GM15510 (cell line): Measurements from ENCODE around the gene COPS8.

ENCODE experiments used
- POLR2A ChIP-seq: IDR thresholded peaks from 3 replicates; pipeline ENCODE4 v1.6.1; 2011; ENCODE audit warnings: borderline replicate concordance; ENCODE audit not compliant: insufficient read length; ENCODE audit errors: extremely low read depth

The COPS8 gene

GRCh38 chr2:237134321-237135230 is 48.9 kb downstream of the COPS8 start:
- no peak for TF ChIP-seq POLR2A

DNA sequence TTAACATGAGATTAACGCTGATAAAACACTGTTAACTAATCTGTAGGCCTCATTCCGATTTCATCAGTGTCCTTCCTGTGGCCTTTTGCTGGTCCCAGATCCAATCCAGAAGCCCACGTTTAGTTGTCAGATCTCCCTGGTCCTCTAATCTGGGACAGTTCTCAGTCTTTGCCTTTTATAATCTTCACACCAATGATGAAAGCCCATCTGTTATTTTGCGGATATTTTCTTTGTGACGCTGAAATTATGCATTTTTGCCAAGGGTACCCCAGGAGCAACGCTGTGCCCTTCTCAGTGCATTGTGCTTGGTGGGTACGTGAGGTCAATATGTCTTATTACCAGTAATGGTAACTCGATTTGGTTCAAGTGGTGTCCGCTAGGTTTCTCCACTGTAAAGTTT is 51.1 kb downstream of the COPS8 start:
- TF ChIP-seq POLR2A, result no peak

DNA sequence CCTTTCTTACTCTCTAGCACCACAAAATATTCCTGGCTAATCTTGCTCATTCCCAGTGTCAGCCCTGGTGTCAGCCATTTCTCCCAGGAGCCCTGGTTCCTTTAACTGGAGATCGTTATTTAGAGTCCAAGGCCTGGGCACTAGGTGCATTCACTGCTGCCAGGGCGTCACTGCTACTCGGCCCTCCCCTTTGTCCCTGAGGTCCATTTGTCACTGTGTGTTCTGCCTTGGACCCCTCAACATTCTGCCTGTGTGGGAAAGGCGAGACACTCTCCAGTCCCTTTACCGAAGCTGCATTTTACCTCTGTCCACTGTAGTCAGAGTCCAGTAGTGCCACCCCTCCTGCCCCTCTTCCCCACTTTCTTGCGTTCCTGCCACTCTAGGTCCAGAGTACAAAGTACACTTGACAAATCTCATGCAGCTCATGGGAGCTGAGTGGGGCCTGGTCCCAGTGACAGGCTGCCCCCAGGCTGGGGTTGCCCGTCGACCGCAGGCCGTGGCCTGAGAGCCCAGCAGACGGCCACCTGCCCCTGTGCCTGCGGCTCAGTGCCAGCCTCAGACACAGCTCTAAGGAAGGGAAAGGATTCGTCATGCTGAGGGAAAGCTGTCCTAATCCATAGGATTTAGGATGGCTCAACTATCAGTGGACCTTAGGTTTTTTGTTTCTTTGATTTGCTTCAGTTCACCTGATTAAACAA is 52.1 kb downstream of the COPS8 start:
- no peak for TF ChIP-seq POLR2A

DNA sequence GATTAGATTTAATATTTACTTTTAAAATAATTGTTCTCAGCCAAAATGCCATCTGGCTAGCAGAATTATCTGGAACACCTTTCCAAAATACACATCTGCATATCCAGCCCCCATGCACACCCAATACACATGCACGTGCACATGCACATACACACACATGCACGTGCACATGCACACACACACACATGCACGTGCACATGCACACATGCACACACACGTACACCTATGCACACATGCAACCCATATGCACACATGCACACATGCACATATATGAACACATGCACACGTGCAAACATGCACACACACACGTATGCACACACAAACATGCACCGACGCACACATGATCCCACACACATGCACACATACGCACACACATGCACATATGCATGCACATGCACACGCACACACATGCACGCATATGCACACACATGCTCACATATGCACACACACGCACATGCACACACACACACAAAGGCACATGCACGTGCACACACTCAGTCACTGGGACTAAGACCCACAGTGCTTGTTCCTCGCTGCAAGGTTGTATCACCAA is 53.5 kb downstream of the COPS8 start:
- no peak for TF ChIP-seq POLR2A

GRCh38 chr2:237140689-237141285 is 55.1 kb downstream of the COPS8 start:
- no peak for TF ChIP-seq POLR2A

- TF ChIP-seq POLR2A, result no peak
Observed at GRCh38 chr2:237141571-237142051, 55.9 kb downstream of the COPS8 start.

GRCh38 chr2:237143118-237143517 is 57.4 kb downstream of the COPS8 start:
- TF ChIP-seq POLR2A, result no peak

DNA sequence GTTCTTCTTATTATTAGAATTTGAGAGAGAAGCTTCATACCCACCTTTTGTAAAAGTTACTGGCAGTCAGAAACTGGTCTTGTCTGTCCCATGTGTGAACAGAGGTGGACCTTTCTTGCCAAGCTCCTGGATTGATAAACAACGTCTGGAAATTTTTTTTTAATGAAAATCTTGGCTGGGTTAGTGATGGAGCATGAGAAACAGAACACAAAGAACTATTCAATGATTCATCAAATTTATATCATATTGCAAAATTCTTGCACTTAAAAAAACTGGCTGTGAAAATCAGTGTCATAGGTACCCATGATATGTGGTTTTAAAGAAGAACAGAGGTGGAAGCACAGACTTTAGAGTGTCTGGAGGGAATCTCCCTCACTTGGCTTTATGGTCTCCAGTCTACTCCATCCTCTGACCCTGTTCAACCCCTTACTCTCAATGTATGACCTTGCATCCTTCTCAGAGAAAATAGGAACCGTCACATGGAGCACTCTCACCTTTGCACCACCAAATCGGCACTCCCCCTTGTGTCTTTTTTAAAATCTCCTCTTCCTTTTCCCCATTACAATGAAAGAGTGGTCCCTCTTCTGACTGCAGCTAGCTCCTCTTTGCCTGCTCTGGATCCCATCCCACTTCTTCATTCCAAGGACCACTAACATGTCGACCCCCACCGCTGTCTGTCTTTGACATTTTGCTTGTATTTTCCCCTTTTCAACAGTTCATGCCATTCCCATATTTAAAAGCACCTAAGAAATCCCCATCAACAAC is 58.2 kb downstream of the COPS8 start:
- TF ChIP-seq POLR2A, result no peak

DNA sequence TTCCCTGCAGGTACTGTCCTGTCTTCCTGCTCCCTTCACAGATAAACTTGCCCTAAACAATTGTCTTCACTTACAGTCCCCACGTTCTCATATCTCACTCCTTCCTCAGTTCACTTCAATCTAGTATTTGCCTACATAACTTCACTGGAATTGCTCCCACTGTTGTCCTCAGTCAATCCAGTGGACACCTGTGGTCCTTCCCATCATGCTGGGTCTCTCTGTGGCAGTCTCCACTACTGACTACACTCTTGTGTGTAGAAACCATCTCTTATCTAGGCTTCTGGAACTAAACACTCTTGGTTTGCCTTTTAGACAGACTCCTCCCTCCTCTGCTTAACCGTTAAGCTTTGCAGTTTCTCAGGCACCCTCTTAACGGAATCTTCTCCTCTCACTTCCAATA is 58.8 kb downstream of the COPS8 start:
- TF ChIP-seq POLR2A, result no peak

GRCh38 chr2:237147317-237147716 is 61.6 kb downstream of the COPS8 start:
- no peak for TF ChIP-seq POLR2A

DNA sequence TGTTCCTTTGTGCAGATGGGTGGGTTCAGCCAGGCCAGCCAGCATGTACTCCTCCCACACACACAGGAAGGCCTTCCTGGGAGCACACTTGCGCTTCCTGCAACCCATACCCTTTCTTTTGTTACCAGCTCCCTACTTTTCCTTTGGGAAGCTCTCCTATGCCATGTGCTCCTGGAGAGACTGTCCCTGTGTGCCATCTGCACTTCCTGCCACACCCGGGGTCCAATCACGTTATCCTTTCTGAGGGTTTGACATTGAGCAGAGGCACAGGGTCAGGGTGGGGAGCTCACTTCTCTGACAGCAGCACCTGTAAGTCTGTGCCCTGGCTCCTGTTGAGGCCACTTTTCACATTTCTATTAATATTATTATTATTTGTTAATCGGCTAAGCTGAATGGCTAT is 62.9 kb downstream of the COPS8 start:
- TF ChIP-seq POLR2A, result no peak

DNA sequence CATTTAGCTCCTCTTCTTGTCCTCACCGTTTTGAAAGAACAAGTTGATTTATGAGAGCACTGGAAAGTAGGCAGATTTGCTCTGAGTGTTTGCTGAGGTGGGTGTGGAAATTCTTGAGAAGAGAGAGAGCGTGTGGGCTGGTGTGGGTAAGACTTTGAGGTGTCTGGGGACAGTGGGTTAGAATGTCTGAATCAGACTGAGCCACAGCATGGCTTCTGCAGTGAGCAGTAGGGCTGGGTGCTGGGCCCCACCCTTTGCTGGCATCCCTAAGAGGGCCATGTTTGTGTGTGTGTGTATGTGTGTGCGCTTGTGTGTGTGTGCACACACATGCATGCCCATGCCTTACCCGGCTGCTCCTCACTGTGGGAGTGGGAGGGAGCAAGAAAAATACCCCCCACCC is 63.7 kb downstream of the COPS8 start:
- TF ChIP-seq POLR2A, result no peak
